HG03520 (cell line): ENCODE results near the gene PPP1R36.
"Not testable (repeated sequence)": the region's sequence is repeated elsewhere in the genome, so short reads cannot be mapped to it uniquely, and the experiment has no call there.

Source experiments
- ATAC-seq: cut with Tn5 transposase; IDR thresholded peaks from one replicate; pipeline ENCODE4 v1.9.1; 2021; ENCODE audit warnings: mild to moderate bottlenecking, moderate library complexity; ENCODE audit not compliant: unreplicated experiment

PPP1R36 gene

GRCh38 chr14:64610049-64610746 is 60.4 kb downstream of the PPP1R36 start:
- ATAC-seq = no peak

GRCh38 chr14:64611358-64612020 is 61.7 kb downstream of the PPP1R36 start:
- ATAC-seq = no peak

- ATAC-seq = no peak
These were observed 62.2 kb downstream of the PPP1R36 start for GRCh38 chr14:64612021-64612380.

- ATAC-seq = no peak
These were observed 63.4 kb downstream of the PPP1R36 start for GRCh38 chr14:64612971-64613666.

- no peak for ATAC-seq
These were observed 64.4 kb downstream of the PPP1R36 start for GRCh38 chr14:64614166-64614565.

GRCh38 chr14:64614805-64615391 is 65.1 kb downstream of the PPP1R36 start:
- no peak for ATAC-seq

- ATAC-seq = not testable (repeated sequence)
These were observed 68.2 kb downstream of the PPP1R36 start for GRCh38 chr14:64617872-64618408.

- ATAC-seq = no peak
These were observed 71.1 kb downstream of the PPP1R36 start for GRCh38 chr14:64620910-64621309.

- ATAC-seq = no peak
These were observed 73.9 kb downstream of the PPP1R36 start for GRCh38 chr14:64623554-64624165.

GRCh38 chr14:64625386-64626232 is 75.8 kb downstream of the PPP1R36 start:
- ATAC-seq = no peak

- no peak for ATAC-seq
These were observed 79.2 kb downstream of the PPP1R36 start for GRCh38 chr14:64628940-64629408.

GRCh38 chr14:64630778-64631177 is 81.0 kb downstream of the PPP1R36 start:
- no peak for ATAC-seq

GRCh38 chr14:64631222-64631621 is 81.5 kb downstream of the PPP1R36 start:
- not testable (repeated sequence) for ATAC-seq

GRCh38 chr14:64632056-64632455 is 82.3 kb downstream of the PPP1R36 start:
- no peak for ATAC-seq

GRCh38 chr14:64634558-64634957 is 84.8 kb downstream of the PPP1R36 start:
- no peak for ATAC-seq

GRCh38 chr14:64636208-64636979 is 86.6 kb downstream of the PPP1R36 start:
- ATAC-seq = peak; percentile 63

- ATAC-seq = no peak
These were observed 87.2 kb downstream of the PPP1R36 start for GRCh38 chr14:64636980-64637429.

- no peak for ATAC-seq
These were observed 88.1 kb downstream of the PPP1R36 start for GRCh38 chr14:64637735-64638473.
